Measurements from ENCODE around the gene VWC2. TPM values are rescaled to one million over a fixed set of nuclear protein-coding genes. Genes with fewer than 3 reads are reported as not detected.

The VWC2 gene
- total and polyA plus RNA-seq, 2 of the 4 experiments (the other 2 are of a cell fraction): not detected

DNA sequence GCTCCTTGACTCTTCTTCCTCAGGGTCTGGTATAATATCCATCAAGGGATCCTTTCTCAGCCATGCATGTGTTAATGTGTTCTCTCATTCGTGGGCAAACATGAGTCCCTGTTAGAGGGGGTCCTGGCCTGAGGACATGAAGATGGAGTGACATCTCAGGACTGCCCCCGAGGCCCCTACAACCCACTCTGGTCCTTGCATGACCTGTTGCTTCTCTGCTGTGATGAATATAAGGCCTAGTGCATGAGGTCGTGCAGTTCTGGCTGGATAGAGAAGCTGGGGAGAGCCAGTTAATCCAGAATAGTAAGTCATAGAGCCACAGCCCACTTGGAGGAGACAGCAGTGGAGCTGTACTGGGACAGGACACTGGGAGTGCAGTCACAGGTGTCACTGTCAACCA is 4.6 kb upstream of the VWC2 start:
- no peak overlapping the region for H3K14ac ChIP-seq (replicated peaks; ENCODE audit: low read depth, low read length)
- no peaks in the 10 kb centered on the region for H3K36me3 ChIP-seq (ENCODE audit: control insufficient read depth, insufficient read depth, low read length)
- no peak overlapping the region for H3K23ac ChIP-seq (ENCODE audit: low read depth, low read length)
- ChIA-PET CTCF (no interaction called here), POLR2A (ENCODE audit: unreplicated experiment) (no interaction called here)
- no peaks in the 10 kb centered on the region; the same call in 1 of the 2 replicates for H3K27me3 ChIP-seq (ENCODE audit: control insufficient read depth, insufficient read depth, low read length)
- no peak overlapping the region for H3K9ac ChIP-seq (ENCODE audit: low read depth, low read length)
- H3K4ac ChIP-seq (ENCODE audit: low read depth, low read length): no peak overlapping the region
- BruUV-seq (replicated peaks): no TSS peak
- H3K18ac ChIP-seq (ENCODE audit: low read depth, low read length): no peak overlapping the region
- in situ Hi-C loops (cut with MboI; ENCODE audit: low sequenced_read_pairs) (no loop called here), intact Hi-C loops (cut with micrococcal nuclease) (no loop called here), dilution Hi-C loops (cut with HindIII; ENCODE audit: low sequenced_read_pairs, unreplicated experiment) (no loop called here)
- H3K9me1 ChIP-seq (ENCODE audit: insufficient read depth, low read length): no peaks in the 10 kb centered on the region
- no peak overlapping the region for H3K4me2 ChIP-seq (ENCODE audit: low read depth, low read length)
- WGBS, 2 experiments (ENCODE audit: extremely low coverage in 2 of 2, insufficient read length in 1 of 2): 0% methylated on average over 1 of the region's 3 CpGs; no CpG with 5 or more reads in 1 of the 2 experiments
- H3K27ac ChIP-seq (ENCODE audit: insufficient read depth, low read length): no peak overlapping the region
- peaks cover 2% of the 10 kb centered on the region; the same call in 1 of the 2 replicates for H3K9me3 ChIP-seq (ENCODE audit: control insufficient read depth, insufficient read depth, low read length)
- TF ChIP-seq MXI1 (IDR thresholded peaks at IDR 0.05; ENCODE audit: borderline replicate concordance, low read depth, low read length): no peak
- no peak for TF ChIP-seq RCOR1 (IDR thresholded peaks at IDR 0.05; ENCODE audit: insufficient replicate concordance, low read length)
- no peak for TF ChIP-seq RAD21 (IDR thresholded peaks at IDR 0.05; ENCODE audit: low read length)
- TF ChIP-seq, protein P1, sequence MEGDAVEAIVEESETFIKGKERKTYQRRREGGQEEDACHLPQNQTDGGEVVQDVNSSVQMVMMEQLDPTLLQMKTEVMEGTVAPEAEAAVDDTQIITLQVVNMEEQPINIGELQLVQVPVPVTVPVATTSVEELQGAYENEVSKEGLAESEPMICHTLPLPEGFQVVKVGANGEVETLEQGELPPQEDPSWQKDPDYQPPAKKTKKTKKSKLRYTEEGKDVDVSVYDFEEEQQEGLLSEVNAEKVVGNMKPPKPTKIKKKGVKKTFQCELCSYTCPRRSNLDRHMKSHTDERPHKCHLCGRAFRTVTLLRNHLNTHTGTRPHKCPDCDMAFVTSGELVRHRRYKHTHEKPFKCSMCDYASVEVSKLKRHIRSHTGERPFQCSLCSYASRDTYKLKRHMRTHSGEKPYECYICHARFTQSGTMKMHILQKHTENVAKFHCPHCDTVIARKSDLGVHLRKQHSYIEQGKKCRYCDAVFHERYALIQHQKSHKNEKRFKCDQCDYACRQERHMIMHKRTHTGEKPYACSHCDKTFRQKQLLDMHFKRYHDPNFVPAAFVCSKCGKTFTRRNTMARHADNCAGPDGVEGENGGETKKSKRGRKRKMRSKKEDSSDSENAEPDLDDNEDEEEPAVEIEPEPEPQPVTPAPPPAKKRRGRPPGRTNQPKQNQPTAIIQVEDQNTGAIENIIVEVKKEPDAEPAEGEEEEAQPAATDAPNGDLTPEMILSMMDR (conservative IDR thresholded peaks at IDR 0.05; ENCODE audit: low read depth, low read length): no peak
- no peak for TF ChIP-seq MAFK (IDR thresholded peaks at IDR 0.05; ENCODE audit: low read depth, low read length)
- TF ChIP-seq SMC3 (IDR thresholded peaks at IDR 0.05; ENCODE audit: low read depth, low read length): no peak
- TF ChIP-seq FOS (IDR thresholded peaks at IDR 0.05; ENCODE audit: low read depth, low read length): no peak
- TF ChIP-seq, protein P2, sequence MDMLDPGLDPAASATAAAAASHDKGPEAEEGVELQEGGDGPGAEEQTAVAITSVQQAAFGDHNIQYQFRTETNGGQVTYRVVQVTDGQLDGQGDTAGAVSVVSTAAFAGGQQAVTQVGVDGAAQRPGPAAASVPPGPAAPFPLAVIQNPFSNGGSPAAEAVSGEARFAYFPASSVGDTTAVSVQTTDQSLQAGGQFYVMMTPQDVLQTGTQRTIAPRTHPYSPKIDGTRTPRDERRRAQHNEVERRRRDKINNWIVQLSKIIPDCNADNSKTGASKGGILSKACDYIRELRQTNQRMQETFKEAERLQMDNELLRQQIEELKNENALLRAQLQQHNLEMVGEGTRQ (IDR thresholded peaks at IDR 0.05; ENCODE audit: low read depth, low read length): no peak
- TF ChIP-seq POLR2A (IDR thresholded peaks at IDR 0.05; ENCODE audit: low read depth, low read length): no peak
- H3K56ac ChIP-seq (ENCODE audit: extremely low read depth, insufficient read depth, low read length): no peak overlapping the region
- H4K91ac ChIP-seq (ENCODE audit: insufficient read depth, low read depth, low read length): no peak overlapping the region
- H4K20me1 ChIP-seq (ENCODE audit: insufficient read depth, low read length): no peaks in the 10 kb centered on the region
- no peak overlapping the region for H2AK5ac ChIP-seq (ENCODE audit: low read depth, low read length)
- H2BK20ac ChIP-seq (ENCODE audit: low read depth, low read length): no peak overlapping the region
- H2AFZ ChIP-seq (replicated peaks; ENCODE audit: low read length, poor library complexity): no peak overlapping the region
- H3K4me3 ChIP-seq (ENCODE audit: insufficient read depth, low read depth, low read length): no peak overlapping the region
- DNase-seq (no peak), ATAC-seq (ENCODE audit: low read depth) (no peak)
- H4K5ac ChIP-seq (ENCODE audit: low read depth, low read length): no peak overlapping the region
- H2AK9ac ChIP-seq (replicated peaks; ENCODE audit: low read depth, low read length, poor library complexity): no peak overlapping the region
- H3K4me1 ChIP-seq (ENCODE audit: control insufficient read depth, insufficient read depth, low read length): no peaks in the 10 kb centered on the region
- H4K8ac ChIP-seq (ENCODE audit: low read depth in 2 of 2, low read length in 2 of 2): no peak overlapping the region
- H3K79me1 ChIP-seq (ENCODE audit: low read depth in 1 of 2, low read length in 2 of 2): no peaks in the 10 kb centered on the region
- no peak overlapping the region for H2BK15ac ChIP-seq (ENCODE audit: low read depth, low read length)
- H2BK5ac ChIP-seq (ENCODE audit: low read depth, low read length, poor library complexity, severe bottlenecking): no peak overlapping the region
- no peak overlapping the region for H2BK120ac ChIP-seq (ENCODE audit: low read depth, low read length)

Measured in IMR-90 (cell line).